DMS 273 (cell line): ENCODE data around the gene ETDC.
"Not testable (repeated sequence)": the region's sequence is repeated elsewhere in the genome, so short reads cannot be mapped to it uniquely, and the experiment has no call there.

Experiments used
- DNase-seq: peaks from one replicate; lab custom pipeline; 2025; ENCODE audit not compliant: unreplicated experiment; lab: John Stamatoyannopoulos, UW

ETDC gene

DNA sequence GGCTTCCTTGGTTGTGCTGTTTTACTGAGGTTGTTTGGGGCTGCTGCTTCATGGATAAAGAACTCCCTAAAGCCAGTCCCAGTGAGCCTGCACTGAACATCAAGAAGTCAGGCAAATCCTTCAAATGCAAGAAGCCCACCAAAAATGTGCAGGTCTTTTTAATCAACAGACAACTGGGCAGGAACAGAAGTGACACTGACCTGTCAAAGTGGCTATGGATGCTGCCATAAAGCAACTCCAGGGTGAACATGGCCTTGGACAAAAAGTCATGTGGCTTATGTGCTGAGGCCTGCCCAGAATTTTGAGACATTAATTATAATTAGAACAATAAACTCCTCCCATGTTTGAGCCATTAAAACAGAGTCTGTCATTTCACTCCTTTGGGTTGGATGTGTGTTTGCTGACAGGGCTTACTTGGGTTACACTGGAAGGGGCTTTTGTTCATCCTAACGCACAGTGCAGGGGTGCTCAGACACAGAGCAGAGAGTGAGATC, at the start of gene ETDC:
Gene ETDC (plus strand): TSS at position 51 of the 494 bp plus-strand sequence. CDS start 0 bp downstream, at position 51.
- DNase-seq = no peak

GRCh38 chrX:135260976-135261375, 48.3 kb upstream of the ETDC start:
- DNase-seq = not testable (repeated sequence)

DNA sequence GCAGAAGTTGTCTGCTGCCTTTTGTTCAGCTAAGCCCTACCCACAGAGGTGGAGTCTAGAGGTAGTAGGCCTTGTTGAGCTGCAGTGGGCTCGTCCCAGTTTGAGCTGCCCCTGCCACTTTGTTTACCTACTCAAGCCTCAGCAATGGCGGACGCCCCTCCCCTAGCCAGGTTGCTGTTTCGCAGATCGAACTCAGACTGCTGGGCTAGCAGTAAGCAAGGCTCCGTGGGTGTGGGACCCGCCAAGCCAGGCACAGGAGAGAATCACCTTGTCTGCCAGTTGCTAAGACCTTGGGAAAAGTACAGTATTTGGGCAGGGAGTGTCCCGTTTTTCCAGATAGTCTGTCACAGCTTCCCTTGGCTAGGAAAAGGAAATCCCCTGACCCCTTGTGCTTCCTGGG, 45.9 kb upstream of the ETDC start:
- not testable (repeated sequence) for DNase-seq

- no peak for DNase-seq
Observed at GRCh38 chrX:135264206-135264605, 45.1 kb upstream of the ETDC start.

- no peak for DNase-seq
Observed at GRCh38 chrX:135273162-135273561, 36.1 kb upstream of the ETDC start.

GRCh38 chrX:135275973-135276372, 33.3 kb upstream of the ETDC start:
- no peak for DNase-seq

GRCh38 chrX:135287266-135287823, 21.9 kb upstream of the ETDC start:
- no peak for DNase-seq

GRCh38 chrX:135295238-135295943, 13.9 kb upstream of the ETDC start:
- peak; percentile 83 for DNase-seq

GRCh38 chrX:135295944-135296305, 13.4 kb upstream of the ETDC start:
- DNase-seq = no peak

DNA sequence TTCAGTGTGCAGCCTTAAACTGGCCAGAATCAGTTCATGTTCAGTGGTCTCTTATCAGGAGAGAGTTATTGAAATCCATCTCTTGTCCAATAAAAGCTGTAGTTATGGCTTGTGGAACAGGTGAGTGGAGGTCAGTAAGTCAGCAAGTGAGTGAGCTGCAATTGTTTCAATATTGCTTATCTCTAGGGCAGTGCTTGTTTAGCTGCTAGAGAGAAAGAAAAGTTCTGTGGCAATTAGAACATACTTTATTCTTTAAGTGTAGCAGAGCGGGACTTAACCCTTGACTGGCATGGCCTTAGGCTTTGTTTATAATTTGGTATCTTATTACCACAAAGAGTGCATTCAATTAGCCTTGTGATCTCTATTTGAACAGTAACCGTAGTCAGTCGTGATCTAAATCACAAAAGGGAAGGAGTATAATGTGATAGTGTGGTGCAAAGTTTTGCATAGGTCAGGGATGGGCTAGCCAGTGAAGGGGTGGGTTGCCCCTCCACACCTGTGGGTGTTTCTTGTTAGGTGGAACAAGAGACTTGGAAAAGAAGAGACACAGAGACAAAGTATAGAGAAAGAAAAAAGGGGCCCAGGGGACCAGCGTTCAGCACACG, 6.9 kb upstream of the ETDC start:
- no peak for DNase-seq

DNA sequence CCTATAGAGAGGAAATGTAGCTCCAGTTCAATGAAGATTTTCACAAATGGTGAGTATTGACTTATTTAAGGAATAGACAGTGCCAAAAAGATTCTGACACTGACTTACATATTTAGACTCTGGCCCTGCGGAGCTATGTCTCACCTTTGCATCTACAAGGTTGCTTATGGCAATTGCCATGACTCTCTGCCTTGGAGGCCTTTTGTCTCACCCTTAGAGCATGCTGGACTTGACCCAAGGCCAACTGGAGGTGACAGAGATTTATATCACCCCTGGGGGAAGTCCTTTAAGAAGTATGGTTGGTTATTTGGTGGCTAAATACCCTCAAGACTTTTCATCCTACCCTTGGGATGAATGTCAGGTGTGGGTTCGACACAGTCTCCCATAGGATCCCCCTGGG, 4.5 kb upstream of the ETDC start:
- DNase-seq = no peak

DNA sequence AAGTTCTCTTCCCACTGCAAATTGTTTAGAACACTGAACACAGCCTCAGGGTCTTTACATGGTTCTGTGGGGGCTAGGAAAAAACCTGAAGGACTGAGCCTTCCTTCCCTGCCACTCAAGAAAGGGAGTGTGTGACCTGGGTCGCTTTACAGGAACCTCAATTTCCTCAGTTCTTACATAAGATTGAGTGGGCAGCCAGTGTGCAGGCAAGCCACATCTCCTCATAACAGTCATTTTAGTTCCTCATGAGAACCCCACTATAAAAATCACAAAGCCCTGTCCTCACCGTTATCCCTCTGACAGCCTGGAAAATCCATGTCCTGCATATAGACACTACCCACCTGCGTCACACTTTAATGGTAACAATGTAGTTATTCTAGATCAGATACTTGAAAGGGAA, 2.1 kb upstream of the ETDC start:
- no peak for DNase-seq

- DNase-seq = peak; percentile 16
Observed at GRCh38 chrX:135308345-135308855, 880 bp upstream of the ETDC start.

DNA sequence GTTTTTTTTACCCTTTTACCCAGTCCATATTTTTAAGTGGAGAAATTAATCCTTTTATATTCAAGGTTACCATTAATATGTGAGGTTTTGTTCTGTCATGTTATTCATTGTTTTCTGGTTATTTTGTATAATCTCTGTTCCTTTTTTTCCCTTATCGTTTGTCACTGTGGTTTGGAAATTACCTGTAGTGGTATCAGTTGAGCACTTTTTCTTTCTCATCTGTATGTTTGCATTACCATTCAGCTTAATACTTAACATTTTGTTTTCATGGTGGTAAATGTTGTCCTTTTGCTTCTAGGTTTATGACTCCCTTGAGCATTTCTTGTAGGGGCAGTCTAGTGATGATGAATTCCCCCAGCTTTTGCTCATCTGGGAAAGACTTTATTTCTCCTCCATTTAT, 6.6 kb downstream of the ETDC start:
- DNase-seq = no peak

GRCh38 chrX:135324463-135324862, 15.2 kb downstream of the ETDC start:
- no peak for DNase-seq

- DNase-seq = not testable (repeated sequence)
Observed at GRCh38 chrX:135325036-135325818, 15.9 kb downstream of the ETDC start.

DNA sequence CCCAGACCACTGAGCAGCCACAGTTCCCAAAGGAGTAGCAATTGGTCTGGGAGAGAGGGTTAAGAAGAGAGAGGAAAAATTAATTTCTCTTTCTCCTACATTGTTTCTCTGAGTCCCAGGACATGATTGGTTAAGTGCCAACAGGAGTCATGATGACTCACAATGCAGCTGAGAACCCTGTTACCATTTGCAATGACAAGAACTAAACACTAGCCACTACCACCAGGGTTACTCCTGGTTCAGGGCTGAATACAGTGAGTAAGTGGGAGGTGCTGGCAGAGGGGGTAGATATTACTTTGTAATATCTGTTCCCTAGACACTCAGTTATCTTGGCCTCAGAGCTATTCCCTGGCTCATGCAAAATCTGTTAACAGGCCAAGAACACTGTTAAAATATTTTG, 18.0 kb downstream of the ETDC start:
- DNase-seq = no peak

GRCh38 chrX:135328421-135329005, 19.2 kb downstream of the ETDC start:
- DNase-seq = no peak

- no peak for DNase-seq
Observed at GRCh38 chrX:135330706-135331105, 21.4 kb downstream of the ETDC start.

- DNase-seq = no peak
Observed at GRCh38 chrX:135331525-135331924, 22.2 kb downstream of the ETDC start.

DNA sequence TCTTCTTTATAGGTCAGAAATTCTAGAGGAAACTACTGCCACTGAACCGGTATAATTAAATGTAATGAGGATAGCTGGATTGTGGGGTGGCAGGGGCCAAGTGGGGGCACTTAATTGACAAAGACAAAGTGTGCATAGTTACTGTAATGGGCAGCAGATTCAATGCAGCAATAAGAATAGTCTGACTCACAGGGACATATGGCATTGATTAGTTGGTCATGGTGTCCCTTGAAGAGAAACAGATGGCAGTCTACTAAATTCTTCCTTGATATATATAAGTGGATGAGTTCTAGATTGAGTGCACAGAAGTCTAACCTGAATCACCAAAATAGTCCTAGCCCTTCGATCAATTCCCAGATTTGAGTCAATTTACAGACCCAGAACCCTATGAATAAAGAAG, 31.6 kb downstream of the ETDC start:
- peak; percentile 51 for DNase-seq
